Esophagus (tissue), 2 donors: Measurements from ENCODE around the gene PRDM15. TPM values are rescaled to one million over a fixed set of nuclear protein-coding genes. Genes with fewer than 3 reads are reported as not detected.

Experiments
- H3K27ac ChIP-seq, 2 donors: one replicate each; pipeline ENCODE4 v1.5.1; 2013; ENCODE audit warnings: low read depth in 2 of 2, mild to moderate bottlenecking in 2 of 2, inconsistent platforms in 1 of 2, low read length in 1 of 2, moderate library complexity in 1 of 2
- H3K27me3 ChIP-seq, 2 donors: one replicate each; pipeline ENCODE4 v1.6.1; 2013; ENCODE audit warnings: low read length in 2 of 2, control low read depth in 1 of 2, mild to moderate bottlenecking in 1 of 2; ENCODE audit not compliant: insufficient read depth in 2 of 2, control insufficient read depth in 1 of 2
- H3K36me3 ChIP-seq, 2 donors: one replicate each; pipeline ENCODE4 v1.6.1; 2013; ENCODE audit warnings: low read length in 1 of 2; ENCODE audit not compliant: control insufficient read depth in 2 of 2, insufficient read depth in 2 of 2
- H3K4me1 ChIP-seq, 2 donors: one replicate each; pipeline ENCODE4 v1.6.1; 2013; ENCODE audit warnings: low read length in 1 of 2; ENCODE audit not compliant: control insufficient read depth in 2 of 2, insufficient read depth in 2 of 2
- H3K4me3 ChIP-seq, 2 donors: one replicate each; pipeline ENCODE4 v1.5.1; 2013; ENCODE audit warnings: low read length in 2 of 2, mild to moderate bottlenecking in 2 of 2, low read depth in 1 of 2, moderate library complexity in 1 of 2
- H3K9me3 ChIP-seq, 2 donors: one replicate each; pipeline ENCODE4 v1.6.1; 2013; ENCODE audit warnings: mild to moderate bottlenecking in 2 of 2, low read depth in 1 of 2, low read length in 1 of 2, moderate library complexity in 1 of 2; ENCODE audit not compliant: control insufficient read depth in 2 of 2, insufficient read depth in 1 of 2
- WGBS, 2 donors: extraction: QIAGEN DNeasy Blood & Tissue Kit; methylation state at CpG; one replicate each; pipeline ENCODE4 v1.1.7; 2013; 5-methylcytosine and 5-hydroxymethylcytosine counted together
- polyA plus RNA-seq, 2 donors: library from polyadenylated mRNA; stranded (reverse); fragments of 200-250 nt; gene quantifications; one replicate each; pipeline ENCODE4 v1.2.3, GENCODE V29; 2013
- donor health status: healthy with polysubstance abuse.
- donor health status: Bipolar disorder and iron deficiency.

PRDM15 gene
- polyA plus RNA-seq, 2 donors, result 2.2 to 4.4 TPM

GRCh38 chr21:41840880-41841279, 38.3 kb downstream of the PRDM15 start:
- peaks cover 3 to 22% of the 10 kb centered on the region in 2 donors for H3K36me3 ChIP-seq
- H3K4me3 ChIP-seq, result no peak overlapping the region
- H3K27ac ChIP-seq, result no peak overlapping the region
- H3K9me3 ChIP-seq, result no peaks in the 10 kb centered on the region
- WGBS, 2 donors, result 98 to 99% methylated on average over 1 of the region's 1 CpG
- H3K4me1 ChIP-seq, result no peaks in the 10 kb centered on the region
- no peaks in the 10 kb centered on the region for H3K27me3 ChIP-seq

DNA sequence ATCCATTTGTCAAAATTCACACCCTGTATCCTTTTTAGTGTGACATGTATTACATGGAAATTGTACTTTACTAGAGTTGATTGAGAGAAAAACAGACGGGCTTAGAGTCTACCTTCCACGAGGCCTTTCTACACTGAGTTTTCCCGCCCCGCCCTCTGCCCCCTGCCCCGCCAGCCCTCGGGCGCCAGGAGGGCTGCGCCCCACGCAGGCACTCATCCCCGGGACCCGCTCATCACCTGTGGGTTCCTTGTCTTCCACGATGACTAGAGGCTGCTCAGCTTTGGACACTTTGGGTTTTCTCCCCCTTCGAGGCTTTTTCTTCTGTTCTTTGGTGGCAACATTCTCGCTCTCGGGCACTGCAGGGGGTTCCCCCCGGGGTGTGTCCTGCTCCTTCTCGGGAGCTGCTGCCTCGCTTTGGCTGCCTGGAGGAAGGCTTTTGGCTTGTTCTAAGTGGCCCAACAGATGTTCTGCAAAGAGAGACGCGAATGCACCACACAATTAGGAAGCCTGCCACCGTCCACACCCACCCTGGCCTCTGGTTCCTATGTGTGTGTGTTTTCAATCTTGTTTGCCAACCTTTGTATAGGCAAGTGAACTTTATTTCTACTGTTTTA, 39.6 kb downstream of the PRDM15 start:
- no peaks in the 10 kb centered on the region for H3K4me1 ChIP-seq
- no peaks in the 10 kb centered on the region for H3K27me3 ChIP-seq
- no peaks in the 10 kb centered on the region for H3K9me3 ChIP-seq
- H3K36me3 ChIP-seq, result peaks cover 3 to 34% of the 10 kb centered on the region in 2 donors
- 92 to 94% methylated on average over 21 of the region's 21 CpGs for WGBS, 2 donors
- no peak overlapping the region for H3K27ac ChIP-seq
- no peak overlapping the region for H3K4me3 ChIP-seq

GRCh38 chr21:41837756-41838297, 41.3 kb downstream of the PRDM15 start:
- H3K27ac ChIP-seq, result no peak overlapping the region
- H3K36me3 ChIP-seq, result peaks cover 2 to 33% of the 10 kb centered on the region in 2 donors
- H3K4me1 ChIP-seq, result no peaks in the 10 kb centered on the region
- no peaks in the 10 kb centered on the region for H3K9me3 ChIP-seq
- H3K27me3 ChIP-seq, result no peaks in the 10 kb centered on the region
- WGBS, 2 donors, result 87 to 88% methylated on average over 7 of the region's 7 CpGs
- H3K4me3 ChIP-seq, result no peak overlapping the region

DNA sequence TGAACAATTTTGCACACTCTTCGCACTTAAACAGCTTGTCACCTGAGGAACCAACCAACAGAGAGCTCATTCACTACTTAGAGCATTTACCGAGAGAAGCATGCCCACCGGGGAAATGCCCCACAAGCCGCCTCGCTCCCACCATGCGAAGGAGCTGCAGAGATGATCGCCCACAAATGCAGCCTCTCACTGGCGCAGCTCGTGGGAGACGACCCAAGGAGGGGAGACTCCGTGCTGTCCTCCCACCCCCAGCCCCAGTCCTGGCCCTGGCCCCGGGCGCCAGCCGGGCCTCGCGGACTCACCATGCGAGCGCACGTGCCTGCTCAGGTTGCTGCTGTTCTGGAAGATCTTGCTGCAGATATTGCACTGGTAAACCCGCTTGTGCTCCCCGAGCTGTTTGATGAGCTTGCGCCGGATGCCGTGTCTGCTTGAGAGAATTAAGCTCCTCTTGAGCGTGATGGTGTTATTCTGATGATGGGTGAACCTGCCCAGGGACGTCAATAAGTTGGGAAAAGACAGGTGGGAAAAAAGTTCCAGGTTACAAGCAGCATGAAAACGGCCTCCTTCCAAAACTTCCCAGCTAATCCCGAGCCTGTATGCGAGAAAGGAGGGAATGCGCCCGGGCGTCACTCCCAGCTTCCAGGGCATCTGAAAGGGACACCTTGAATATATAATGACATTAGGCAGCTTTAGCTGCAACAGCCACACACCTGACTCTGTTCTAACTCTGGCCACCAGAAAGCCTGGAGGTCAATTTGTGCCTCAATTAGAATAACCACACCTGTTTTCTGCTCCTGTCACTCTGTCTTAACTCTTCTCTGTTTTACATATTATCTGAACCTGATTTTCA, 42.8 kb downstream of the PRDM15 start:
- peaks cover 2 to 33% of the 10 kb centered on the region in 2 donors for H3K36me3 ChIP-seq
- H3K9me3 ChIP-seq, result peaks cover 0 to 2% of the 10 kb centered on the region in 2 donors
- H3K4me1 ChIP-seq, result no peaks in the 10 kb centered on the region
- H3K27me3 ChIP-seq, result no peaks in the 10 kb centered on the region
- H3K27ac ChIP-seq, result no peak overlapping the region
- 94% methylated on average over 32 of the region's 32 CpGs for WGBS, 2 donors
- no peak overlapping the region for H3K4me3 ChIP-seq

- H3K9me3 ChIP-seq, result peaks cover 0 to 2% of the 10 kb centered on the region in 2 donors
- H3K27me3 ChIP-seq, result no peaks in the 10 kb centered on the region
- H3K36me3 ChIP-seq, result peaks cover 2 to 36% of the 10 kb centered on the region in 2 donors
- no peak overlapping the region for H3K27ac ChIP-seq
- 77 to 84% methylated on average over 10 of the region's 10 CpGs for WGBS, 2 donors
- no peaks in the 10 kb centered on the region for H3K4me1 ChIP-seq
- H3K4me3 ChIP-seq, result no peak overlapping the region
Observed at GRCh38 chr21:41835711-41836154, 43.4 kb downstream of the PRDM15 start.

- Histone ChIP-seq H3K36me3 (peaks cover 2 to 36% of the 10 kb centered on the region in 2 donors), H3K4me3 (no peak overlapping the region), H3K27ac (no peak overlapping the region), H3K4me1 (no peaks in the 10 kb centered on the region), H3K27me3 (no peaks in the 10 kb centered on the region), H3K9me3 (peaks cover 0 to 2% of the 10 kb centered on the region in 2 donors)
- 95 to 96% methylated on average over 42 of the region's 42 CpGs for WGBS, 2 donors
Observed at GRCh38 chr21:41834926-41835663, 44.0 kb downstream of the PRDM15 start.

- H3K4me1 ChIP-seq, result no peaks in the 10 kb centered on the region
- H3K27ac ChIP-seq, result no peak overlapping the region
- H3K4me3 ChIP-seq, result no peak overlapping the region
- peaks cover 0 to 2% of the 10 kb centered on the region in 2 donors for H3K9me3 ChIP-seq
- WGBS, 2 donors, result 86 to 90% methylated on average over 25 of the region's 25 CpGs
- no peaks in the 10 kb centered on the region for H3K27me3 ChIP-seq
- H3K36me3 ChIP-seq, result peaks cover 2 to 36% of the 10 kb centered on the region in 2 donors
Observed at GRCh38 chr21:41834252-41834925, 44.8 kb downstream of the PRDM15 start.

- H3K4me1 ChIP-seq, result no peaks in the 10 kb centered on the region
- no peak overlapping the region for H3K4me3 ChIP-seq
- peaks cover 0 to 2% of the 10 kb centered on the region in 2 donors for H3K9me3 ChIP-seq
- H3K27me3 ChIP-seq, result no peaks in the 10 kb centered on the region
- H3K36me3 ChIP-seq, result peaks cover 2 to 34% of the 10 kb centered on the region in 2 donors
- H3K27ac ChIP-seq, result no peak overlapping the region
- WGBS, 2 donors, result 95% methylated on average over 13 of the region's 13 CpGs
Observed at GRCh38 chr21:41833497-41834115, 45.5 kb downstream of the PRDM15 start.
